Peyer's patch (tissue), 4 donors: Measurements from ENCODE around the gene NKD1.

ENCODE experiments used
- CTCF ChIP-seq, 6 experiments: fragments of 450-650 bp in 4 of 6; fragments of 200-600 bp in 2 of 6; sonication (generic) in 1 of 6; IDR thresholded peaks; one replicate each; pipeline ENCODE4 v1.5.1; 2017 to 2019; ENCODE audit warnings: antibody characterized with exemption in 6 of 6, mild to moderate bottlenecking in 3 of 6, moderate library complexity in 1 of 6
- POLR2A ChIP-seq, 2 donors: fragments of 450-650 bp; IDR thresholded peaks; one replicate each; pipeline ENCODE4 v1.5.1; 2017; ENCODE audit warnings: antibody characterized with exemption in 2 of 2, mild to moderate bottlenecking in 2 of 2, moderate library complexity in 2 of 2

- TF ChIP-seq POLR2A (IDR thresholded peaks at IDR 0.05) (no peak), CTCF (IDR thresholded peaks at IDR 0.05) (no peak)
Observed at GRCh38 chr16:50688083-50688482, 139.9 kb downstream of the NKD1 start.
